NAMALWA (cell line): ENCODE measurements around the gene THSD4.

ENCODE experiments used
- DNase-seq: peaks from one replicate; pipeline ENCODE4 v3.0.0-alpha.2; 2015; ENCODE audit warnings: low spot score

Gene THSD4

DNA sequence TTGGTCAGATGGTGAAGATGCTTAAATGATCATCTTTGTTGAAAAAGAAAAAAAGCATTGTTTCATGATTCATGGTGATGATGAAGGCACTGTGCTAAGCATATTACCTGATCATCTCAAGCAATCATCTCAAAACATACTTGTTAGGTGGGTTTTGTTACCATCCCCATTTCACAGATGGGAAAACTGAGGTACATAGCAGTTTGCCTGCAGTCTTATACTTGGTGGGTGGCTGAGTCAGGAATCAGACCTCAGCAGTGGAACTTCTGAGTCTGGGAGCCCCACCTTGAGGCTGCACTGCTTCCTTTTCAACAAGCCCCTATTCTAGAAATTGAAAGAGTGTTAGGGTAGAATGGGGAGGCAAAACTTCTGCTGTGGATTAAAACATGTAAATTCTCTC is 341.1 kb downstream of the THSD4 start:
- no peak for DNase-seq

DNA sequence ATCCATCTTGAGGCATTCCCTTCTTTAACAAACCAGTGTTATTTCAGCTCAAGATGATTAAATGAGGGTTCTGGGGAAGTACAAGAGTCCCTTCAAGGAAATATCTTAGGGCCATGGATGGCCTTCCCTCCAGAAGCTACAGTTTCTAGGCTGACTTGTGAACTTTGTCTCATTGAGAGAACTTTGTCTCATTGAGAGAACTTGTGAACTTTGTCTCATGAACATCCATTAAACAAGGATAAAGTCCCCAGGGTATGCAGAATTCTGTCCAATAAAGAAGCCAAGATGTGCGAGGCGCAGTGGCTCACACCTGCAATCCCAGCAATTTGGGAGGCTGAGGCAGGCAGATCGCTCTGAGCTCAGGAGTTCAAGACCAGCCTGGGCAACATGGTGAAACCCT is 341.5 kb downstream of the THSD4 start:
- DNase-seq = no peak

DNA sequence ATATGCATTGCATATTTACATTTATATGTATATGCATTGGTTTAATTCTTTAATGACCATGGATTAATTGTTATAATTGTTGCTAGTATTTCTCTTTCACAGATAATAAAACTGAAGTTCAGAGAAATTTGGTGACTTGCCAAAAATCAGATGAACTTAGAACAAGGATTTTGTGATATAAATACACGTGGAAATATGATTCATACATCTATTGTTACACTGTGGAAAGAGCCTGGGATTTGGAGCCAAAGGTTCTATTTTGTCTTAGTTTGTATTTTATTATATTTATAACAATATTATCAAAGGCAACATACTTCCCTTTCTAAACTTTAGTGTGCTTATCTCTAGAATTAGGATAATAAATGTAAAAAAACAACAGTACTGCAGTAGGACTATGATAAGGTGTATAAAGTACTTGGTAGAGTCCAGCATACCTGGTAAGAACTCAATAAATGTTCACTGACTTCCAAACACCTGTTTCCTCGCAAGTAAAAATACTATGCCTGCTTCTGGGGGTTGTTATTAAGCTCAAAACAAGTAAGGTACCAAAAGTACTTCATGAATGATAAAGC is 342.9 kb downstream of the THSD4 start:
- DNase-seq = no peak

DNA sequence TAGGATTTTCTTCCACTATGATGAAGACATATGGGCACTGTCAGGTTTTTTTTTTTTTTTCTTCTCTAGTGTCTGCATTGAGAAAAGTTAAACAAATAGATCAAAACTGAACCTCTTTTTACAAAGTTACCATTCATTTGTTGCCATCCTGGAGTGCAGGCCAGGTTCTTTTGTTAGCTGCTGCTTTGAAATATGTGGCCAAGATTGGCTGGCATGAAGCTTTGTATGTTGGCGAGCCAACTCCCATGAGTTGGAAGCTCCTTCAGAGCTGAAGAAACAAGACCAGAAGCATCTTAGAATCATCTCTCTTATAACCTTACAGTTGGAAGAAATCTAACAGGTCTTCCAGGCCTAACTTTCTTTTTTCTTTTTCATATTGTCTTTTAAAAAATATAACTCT is 346.5 kb downstream of the THSD4 start:
- DNase-seq = no peak

DNA sequence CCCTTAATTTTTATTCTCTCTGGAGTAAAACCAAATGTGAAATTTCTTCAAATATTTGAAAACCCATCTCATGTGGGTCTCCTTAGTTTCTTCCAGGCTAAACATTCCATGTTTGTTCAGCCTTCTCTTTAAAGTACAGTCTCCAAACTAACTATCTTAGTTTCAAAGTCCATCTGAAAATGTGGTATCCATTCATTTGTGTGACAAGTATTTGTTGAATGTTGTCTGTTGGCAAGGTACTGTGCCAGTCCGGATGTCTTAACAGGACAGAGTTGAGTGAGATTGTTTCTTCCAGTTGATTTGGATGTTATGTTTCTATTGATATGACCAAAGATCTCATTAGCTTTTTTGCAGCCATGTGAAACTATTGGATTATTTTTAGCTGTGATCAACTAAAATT is 347.4 kb downstream of the THSD4 start:
- no peak for DNase-seq

DNA sequence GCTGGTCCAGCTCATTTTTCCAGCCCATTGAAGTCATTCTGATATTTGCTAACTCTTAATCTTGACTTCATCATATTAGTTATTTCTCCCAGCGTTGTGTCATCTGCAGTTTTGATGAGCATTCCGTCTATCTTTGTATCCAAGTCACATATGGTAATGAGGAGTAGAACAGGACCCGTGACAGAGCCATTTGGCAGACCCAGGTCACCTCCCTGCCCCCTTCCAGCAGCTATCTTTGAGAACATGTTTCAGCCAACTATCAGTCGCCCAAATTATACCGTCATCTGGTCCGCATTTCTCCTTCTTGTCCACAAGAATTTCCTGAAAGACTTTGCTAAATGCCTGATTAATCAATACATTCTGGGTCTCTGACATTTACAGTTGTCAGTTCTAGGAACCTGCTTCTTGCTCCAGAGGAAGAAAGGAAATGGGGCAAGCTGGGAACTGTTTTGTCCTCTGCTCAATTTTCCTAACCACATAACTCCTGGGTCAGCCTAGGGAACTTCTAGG is 347.9 kb downstream of the THSD4 start:
- no peak for DNase-seq

DNA sequence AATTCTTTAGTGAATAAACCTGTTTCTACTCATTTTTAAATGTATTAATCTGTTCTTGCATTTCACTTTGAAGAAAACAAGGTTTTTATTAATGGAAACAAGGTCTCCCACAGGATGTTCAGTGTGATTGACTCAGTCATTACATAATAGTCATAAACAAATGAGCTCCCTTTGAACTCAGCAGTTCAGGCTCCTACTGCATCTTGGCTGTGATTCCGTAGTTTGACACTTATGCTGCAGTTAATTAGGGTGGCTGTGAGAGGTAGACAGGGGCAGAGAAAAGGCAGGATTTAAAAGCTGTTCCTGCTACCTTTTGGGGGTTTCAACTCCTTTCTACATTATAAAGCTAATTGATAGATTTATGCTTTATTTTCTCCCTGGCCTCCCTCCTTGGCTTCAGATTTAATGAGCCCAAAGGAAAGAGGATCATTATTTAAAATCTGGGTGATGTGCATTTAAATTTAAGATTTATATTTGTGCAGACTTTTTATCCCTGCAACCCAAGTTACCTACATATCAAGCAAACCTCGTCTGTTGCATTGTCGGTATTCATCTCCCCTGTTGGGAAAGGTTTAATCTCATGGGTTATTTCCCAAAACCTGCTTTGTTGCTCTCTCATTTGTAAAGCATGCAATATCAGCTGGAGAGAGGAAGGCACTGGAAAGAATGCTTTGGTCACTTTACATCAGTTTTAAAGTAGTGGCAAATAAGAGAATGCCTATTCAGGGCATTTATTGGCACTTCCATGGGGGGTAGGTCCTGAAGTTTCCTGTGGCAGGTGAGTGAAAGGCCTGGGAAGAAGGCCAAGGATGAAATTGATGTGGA is 350.1 kb downstream of the THSD4 start:
- no peak for DNase-seq

DNA sequence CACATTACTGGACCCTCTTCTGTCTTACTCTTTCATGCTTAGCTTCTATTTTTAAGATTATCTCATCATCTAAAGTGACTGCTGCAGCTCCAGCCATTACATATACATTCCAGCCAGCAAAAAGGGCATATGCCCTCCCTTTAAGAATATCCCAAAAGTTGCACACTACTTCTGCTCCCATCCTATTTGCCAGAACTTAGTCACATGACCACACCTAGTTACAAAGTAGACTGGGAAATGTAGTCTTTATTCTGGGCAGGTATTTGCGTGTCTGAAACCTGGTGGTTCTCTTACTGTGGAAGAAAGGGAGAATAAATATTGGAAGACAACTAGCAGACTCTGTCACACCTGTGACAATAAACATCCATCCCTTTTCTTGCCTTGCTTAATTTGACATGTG is 353.4 kb downstream of the THSD4 start:
- DNase-seq = no peak

DNA sequence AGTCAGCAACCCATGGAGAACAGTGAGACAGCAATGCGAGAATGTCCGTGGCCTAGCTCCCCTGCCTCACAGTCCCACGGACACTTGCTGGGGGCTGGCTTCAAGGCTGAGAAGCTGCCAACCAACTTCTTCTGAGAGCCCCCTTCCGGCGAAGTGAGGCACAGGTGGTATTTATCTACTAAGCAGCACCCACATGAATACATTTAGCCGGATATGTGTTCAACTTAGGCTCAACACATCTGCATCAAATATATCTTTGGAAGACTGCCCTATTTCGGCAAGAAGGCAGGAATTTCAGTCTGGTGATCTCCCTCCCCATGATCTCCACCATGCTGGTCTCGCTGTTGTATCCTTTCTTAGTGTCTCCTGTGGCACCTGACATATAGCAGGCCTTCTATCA is 354.1 kb downstream of the THSD4 start:
- no peak for DNase-seq

DNA sequence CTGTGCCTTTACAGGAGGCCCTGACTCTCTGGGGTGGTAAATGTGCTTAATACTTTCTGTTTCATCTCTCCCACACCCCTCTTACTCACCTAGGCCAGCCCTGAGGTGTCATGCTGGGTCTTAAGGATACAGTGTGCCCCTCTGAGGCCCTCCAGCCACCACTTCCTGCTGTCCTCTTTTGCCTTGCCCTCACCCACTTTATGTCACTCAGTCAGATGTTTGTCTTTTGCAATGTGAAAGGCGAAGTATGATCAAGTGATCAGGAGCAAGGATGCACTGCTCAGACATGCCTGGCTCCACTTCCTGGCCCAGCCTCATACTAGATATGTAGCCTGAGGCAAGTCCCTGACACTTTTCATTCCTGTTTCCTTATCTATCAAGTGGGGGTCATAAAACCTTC is 356.1 kb downstream of the THSD4 start:
- DNase-seq = no peak

DNA sequence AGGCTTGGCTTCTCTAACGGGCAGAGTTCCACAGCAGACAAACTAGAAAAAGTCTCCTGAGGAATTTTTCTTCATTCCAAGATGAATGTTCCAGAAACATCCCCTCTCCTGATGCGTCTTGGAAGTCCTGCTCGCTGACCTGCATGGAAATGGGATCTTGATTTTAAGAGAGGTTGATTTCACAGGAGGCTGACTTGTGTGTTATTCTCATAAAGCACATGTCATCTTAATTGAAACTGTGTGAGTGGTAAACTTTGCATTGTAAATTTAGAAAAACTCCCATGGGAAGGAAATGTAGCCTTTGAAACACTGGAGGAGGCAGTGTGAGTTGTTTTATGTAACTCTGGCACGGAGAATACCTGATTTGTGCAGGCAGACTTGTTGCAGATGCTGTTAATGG is 357.3 kb downstream of the THSD4 start:
- DNase-seq = no peak

DNA sequence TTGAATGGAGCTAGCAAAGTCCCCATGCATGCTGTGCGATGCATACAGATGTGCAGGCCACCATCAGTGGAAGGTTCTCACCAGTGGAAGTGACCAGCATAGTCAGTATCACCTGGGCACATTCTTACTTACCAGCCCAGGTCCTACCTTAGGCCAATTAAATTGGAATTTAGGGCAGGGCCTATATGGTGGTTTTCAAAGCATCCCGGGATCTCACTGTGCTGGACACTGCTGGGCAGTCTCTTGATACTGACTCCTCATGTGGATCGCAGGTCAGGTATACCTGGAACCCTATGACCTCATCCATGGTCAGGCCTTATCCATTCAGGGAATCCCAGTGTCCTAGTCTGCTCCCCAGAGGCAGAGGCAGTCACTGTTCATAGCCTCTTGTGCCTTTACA is 358.5 kb downstream of the THSD4 start:
- DNase-seq = no peak

DNA sequence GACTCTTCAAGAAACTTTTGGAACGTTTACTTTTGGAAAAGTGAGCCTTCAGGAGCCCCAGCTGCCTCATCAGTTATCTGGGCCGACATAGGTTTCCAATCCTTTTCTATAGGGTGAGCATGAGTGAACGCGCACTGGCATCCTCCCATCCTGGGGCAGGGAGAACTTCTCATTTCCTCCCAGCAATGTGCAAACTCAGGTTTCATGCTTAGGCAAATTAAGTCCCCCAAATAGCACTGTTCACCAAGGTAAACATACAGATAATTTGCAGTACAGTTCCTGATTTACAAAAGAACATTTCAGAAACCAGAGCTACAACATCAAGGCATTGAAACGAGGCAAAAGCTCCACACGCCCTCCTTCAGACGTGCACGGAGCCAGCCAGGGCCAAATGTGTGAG is 361.6 kb downstream of the THSD4 start:
- no peak for DNase-seq

DNA sequence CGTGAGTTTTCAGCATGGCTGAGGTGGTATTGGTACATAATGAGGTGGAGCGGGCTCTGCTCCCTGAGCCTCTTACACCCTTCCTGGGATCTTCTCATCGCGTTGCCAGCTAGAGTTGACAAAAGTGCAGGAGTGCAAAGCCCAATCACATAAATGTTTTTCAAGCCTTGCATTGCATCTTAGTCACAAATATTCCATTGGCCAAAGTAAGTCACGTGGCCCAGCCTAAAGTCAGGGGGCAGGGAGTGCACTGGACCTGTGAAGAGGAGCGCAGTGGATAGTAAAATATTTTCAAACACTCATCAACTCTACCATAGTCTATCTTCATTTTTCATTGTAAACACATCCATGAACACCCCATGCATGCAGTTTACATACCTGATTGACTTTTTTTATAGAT is 365.3 kb downstream of the THSD4 start:
- no peak for DNase-seq

DNA sequence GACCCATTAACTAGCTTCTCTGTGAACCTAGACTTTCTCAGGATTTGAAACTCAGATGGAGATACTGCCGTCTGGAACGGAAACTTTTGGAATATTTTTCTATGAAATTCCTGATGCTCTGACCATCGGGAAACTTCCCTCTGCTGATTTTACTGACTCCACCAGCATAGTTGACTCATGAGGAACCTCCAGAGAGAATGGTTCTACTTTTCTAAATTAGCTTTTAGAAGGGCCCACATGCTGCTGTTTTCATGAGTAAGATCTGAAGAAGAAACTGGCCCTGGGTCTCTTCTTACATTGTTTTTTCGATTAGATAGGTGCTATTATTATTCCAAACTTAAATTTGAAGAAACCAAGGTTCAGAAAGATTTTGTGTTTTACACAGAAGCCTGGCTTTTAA is 368.8 kb downstream of the THSD4 start:
- DNase-seq = no peak

DNA sequence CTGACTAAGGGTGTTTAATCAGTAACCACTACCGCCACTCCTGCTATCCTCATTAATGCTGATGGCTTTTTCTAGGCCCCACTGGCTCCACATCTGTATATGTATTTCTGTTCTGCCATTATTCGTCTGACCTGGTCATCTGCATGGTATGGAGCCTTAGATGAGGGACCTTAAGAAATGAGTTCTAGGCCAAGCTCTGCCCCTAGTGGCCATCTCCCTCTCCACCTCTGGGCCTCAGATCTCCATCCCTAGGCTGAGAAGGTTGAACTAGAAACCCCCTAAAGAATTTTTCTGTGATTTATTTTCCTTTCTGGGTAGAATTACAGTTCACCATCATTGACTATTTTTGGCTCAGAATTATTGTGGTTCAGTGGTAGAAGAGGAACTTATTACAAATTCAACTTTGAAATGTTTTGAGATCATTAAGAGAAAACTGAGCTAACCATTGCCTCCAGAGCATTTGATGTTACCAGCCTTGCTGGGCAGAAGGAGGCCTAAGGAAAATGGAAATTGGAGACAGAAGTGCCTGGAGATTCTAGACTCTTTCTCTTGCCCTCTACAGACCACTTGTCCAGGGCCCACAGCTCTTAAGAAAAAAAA is 369.9 kb downstream of the THSD4 start:
- peak; percentile 17 for DNase-seq

DNA sequence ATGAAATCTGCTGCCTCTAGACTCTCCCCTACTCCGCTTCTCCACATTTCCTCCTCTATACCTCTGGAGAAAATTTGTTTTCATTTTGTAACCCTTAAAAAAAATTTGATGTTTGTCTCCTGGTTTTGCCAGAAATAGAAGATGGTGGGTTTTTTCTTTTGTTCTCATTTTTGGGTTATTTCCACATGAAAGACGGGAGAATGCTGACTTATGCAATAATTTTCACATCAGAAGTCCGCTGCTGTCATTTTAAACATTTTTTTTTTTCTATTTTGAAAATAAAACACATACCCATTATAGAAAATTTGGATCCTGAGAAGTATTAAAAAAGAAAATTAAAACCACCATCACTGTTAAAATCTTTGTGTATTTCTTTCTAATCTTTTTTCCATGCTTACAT is 374.3 kb downstream of the THSD4 start:
- no peak for DNase-seq

DNA sequence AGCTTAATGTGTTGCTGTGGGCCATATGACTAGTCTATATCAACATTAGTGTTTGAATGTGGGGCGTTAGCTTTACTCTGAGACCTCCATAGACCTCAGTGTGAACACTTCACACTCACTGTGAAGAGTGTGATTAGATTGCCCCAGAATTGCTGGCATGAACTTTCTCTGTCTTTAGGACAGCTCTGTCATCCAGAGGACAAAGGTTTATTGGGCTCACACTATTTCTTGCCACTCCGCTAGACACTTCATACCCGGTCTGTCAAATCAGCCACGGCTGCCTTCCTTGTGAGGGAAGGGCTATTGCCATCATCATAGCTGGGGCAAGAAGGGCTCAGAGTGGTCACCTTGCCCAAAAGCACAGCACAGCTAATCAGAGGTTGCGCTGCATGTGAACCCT is 378.3 kb downstream of the THSD4 start:
- DNase-seq = no peak

DNA sequence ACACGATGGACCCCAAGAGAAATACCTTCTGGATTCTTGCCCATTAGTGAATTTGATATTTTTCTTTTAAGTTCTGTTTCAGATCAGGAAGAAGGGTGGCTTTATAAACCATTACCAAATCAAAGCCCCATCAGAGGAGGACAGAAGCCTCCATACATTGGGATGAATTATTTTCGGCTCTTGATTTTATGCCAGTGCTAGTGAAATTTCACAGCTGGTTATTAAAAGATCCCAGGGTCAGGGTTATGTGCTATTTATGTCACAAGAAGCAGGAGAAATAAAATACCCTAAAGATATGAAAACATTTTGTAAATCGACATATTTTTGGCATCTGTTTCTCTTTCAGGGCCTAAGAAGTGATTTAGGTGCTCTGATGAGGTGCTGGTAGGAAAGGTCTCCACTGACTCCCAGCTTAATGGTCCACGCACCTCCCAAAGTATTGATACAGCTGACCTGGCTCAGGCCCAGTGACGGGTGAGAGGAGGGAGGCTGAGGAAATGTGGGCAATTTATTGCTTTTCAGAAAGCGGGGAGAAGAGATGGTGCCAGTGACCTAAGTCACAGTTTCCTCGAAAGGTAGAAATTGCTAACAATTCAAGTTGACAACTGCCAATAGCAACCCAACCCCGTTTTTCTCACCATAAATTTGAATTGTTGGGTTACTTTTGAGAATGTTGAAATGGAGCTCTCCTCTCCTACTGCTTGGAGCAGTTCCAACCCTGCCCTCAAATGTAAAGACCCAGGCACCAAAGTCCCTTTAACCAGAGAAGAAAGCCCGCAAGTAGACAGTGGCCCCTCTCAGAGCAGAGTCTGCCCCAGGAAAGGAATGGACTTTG is 379.5 kb downstream of the THSD4 start:
- DNase-seq = no peak

DNA sequence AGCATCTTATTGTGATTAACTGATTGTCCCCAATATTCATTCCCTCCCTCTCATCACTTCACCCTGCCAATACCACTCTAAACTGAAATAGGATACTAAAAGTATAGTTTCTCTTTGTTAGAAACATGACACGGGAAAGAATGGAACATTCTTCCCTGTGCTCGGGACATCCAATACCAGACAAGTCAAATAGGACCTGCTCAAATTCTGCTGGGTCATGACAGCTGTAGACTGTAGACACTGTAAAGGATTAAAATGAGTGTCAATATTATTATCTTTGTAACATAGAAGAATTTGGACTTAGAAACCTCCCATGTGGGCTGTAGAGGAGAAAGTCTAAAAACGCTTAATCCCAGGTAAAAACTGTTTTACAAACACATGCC is 380.1 kb downstream of the THSD4 start:
- no peak for DNase-seq

DNA sequence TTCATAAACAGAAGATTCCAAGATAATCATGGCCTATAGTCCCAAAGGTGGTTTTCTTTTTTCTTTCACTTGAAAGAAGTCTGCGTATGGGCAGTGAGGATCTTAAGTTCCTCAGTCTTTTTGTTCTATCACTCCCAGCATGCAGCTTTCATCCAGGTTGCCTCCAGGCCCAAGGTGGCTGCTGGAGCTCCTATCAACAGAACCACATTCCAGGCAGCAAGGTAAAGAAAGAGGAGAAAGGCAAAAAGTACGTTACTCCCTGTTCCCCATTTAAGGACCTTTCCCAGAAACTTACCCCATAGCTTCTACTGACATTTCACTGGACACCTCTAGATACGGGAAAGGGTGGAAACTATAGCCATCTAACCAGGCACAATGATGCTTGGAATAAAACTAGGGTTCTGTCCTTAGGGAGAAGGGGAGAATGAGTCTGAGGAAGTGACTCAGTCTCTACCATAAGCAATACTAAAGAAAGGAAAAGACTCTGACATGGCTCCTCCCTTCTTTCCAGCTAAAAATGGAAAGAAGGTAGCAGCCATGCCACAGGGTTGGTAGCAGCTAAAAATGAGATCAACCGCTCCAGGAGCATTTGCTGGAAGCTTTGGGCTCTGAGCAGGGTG is 381.2 kb downstream of the THSD4 start:
- no peak for DNase-seq
